H9 (cell line): ENCODE measurements around the gene CTNNBL1. TPM values are rescaled to one million over a fixed set of nuclear protein-coding genes. Genes with fewer than 3 reads are reported as not detected.

Experiments used
- DNase-seq: peaks from one replicate; pipeline ENCODE4 v3.0.0-alpha.2; 2017
- H2AFZ ChIP-seq: one replicate; pipeline ENCODE4 v1.6.1; 2013; ENCODE audit warnings: mild to moderate bottlenecking, low read length, control low read depth, moderate library complexity
- H2AK5ac ChIP-seq: 2 replicates; pipeline ENCODE4 v1.6.1; 2013; ENCODE audit warnings: low read length, control low read depth, mixed read lengths; ENCODE audit not compliant: insufficient read length
- H2BK120ac ChIP-seq: one replicate; pipeline ENCODE4 v1.6.1; 2013; ENCODE audit warnings: low read depth, mild to moderate bottlenecking, low read length, control low read depth, inconsistent platforms; ENCODE audit not compliant: poor library complexity, severe bottlenecking
- H2BK12ac ChIP-seq: 2 replicates; pipeline ENCODE4 v1.6.1; 2013; ENCODE audit warnings: low read length, control low read depth, mixed read lengths, low read depth; ENCODE audit not compliant: insufficient read length
- H2BK15ac ChIP-seq: 2 replicates; pipeline ENCODE4 v1.6.1; 2013; ENCODE audit warnings: low read depth, low read length, control low read depth
- H2BK20ac ChIP-seq: one replicate; pipeline ENCODE4 v1.6.1; 2013; ENCODE audit warnings: low read depth, mild to moderate bottlenecking, low read length, control low read depth, inconsistent platforms; ENCODE audit not compliant: poor library complexity, severe bottlenecking
- H2BK5ac ChIP-seq: 2 replicates; pipeline ENCODE4 v1.6.1; 2013; ENCODE audit warnings: low read length, control low read depth, mixed read lengths; ENCODE audit not compliant: insufficient read length
- H3K14ac ChIP-seq: 2 replicates; pipeline ENCODE4 v1.6.1; 2013; ENCODE audit warnings: low read length, control low read depth; ENCODE audit not compliant: insufficient read depth
- H3K18ac ChIP-seq: 2 replicates; pipeline ENCODE4 v1.6.1; 2013; ENCODE audit warnings: low read depth, mild to moderate bottlenecking, mixed read lengths, low read length, control low read depth; ENCODE audit not compliant: insufficient read length
- H3K23ac ChIP-seq: 2 replicates; pipeline ENCODE4 v1.6.1; 2013; ENCODE audit warnings: low read length, control low read depth, mixed read lengths, low read depth; ENCODE audit not compliant: insufficient read length
- H3K23me2 ChIP-seq: 2 replicates; pipeline ENCODE4 v1.6.1; 2013; ENCODE audit warnings: low read depth, mild to moderate bottlenecking, mixed read lengths, low read length, control low read depth; ENCODE audit not compliant: insufficient read length, poor library complexity, severe bottlenecking
- H3K27ac ChIP-seq: 2 replicates; pipeline ENCODE4 v1.5.1; 2013; ENCODE audit warnings: low read length, control low read depth, mixed read lengths, low read depth; ENCODE audit not compliant: insufficient read length
- H3K27me3 ChIP-seq: 2 replicates; pipeline ENCODE4 v1.6.1; 2013; ENCODE audit warnings: low read length, control low read depth, inconsistent platforms; ENCODE audit not compliant: insufficient read depth
- H3K4ac ChIP-seq: 2 replicates; pipeline ENCODE4 v1.6.1; 2013; ENCODE audit warnings: low read depth, mild to moderate bottlenecking, control low read depth, inconsistent platforms, low read length, moderate library complexity
- H3K4me1 ChIP-seq: 2 replicates; pipeline ENCODE4 v1.6.1; 2013; ENCODE audit warnings: low read length, control low read depth, inconsistent platforms; ENCODE audit not compliant: insufficient read depth
- H3K4me2 ChIP-seq: 2 replicates; pipeline ENCODE4 v1.6.1; 2013; ENCODE audit warnings: low read length, control low read depth, mixed read lengths; ENCODE audit not compliant: insufficient read length, insufficient read depth
- H3K56ac ChIP-seq: 2 replicates; pipeline ENCODE4 v1.6.1; 2013; ENCODE audit warnings: low read depth, mild to moderate bottlenecking, mixed read lengths, low read length, control low read depth; ENCODE audit not compliant: insufficient read length
- H3K79me1 ChIP-seq: 2 replicates; pipeline ENCODE4 v1.6.1; 2013; ENCODE audit warnings: low read depth, mild to moderate bottlenecking, moderate library complexity, low read length, control low read depth, inconsistent platforms; ENCODE audit not compliant: insufficient read depth, poor library complexity, severe bottlenecking
- H3K79me2 ChIP-seq: 2 replicates; pipeline ENCODE4 v1.6.1; 2013; ENCODE audit warnings: low read length, control low read depth, inconsistent platforms; ENCODE audit not compliant: insufficient read depth
- H3K9ac ChIP-seq: 2 replicates; pipeline ENCODE4 v1.6.1; 2013; ENCODE audit warnings: low read length, control low read depth, mixed read lengths; ENCODE audit not compliant: insufficient read length; ENCODE audit errors: extremely low read depth
- H3K9me3 ChIP-seq: one replicate; pipeline ENCODE4 v1.6.1; 2013; ENCODE audit warnings: low read depth, low read length, inconsistent platforms; ENCODE audit not compliant: control insufficient read depth
- H3T11ph ChIP-seq: one replicate; pipeline ENCODE4 v1.6.1; 2013; ENCODE audit warnings: mild to moderate bottlenecking, low read length, control low read depth, inconsistent platforms
- H4K20me1 ChIP-seq: one replicate; pipeline ENCODE4 v1.6.1; 2013; ENCODE audit not compliant: control insufficient read depth, insufficient read length, insufficient read depth
- H4K5ac ChIP-seq: 2 replicates; pipeline ENCODE4 v1.6.1; 2013; ENCODE audit warnings: low read depth, mild to moderate bottlenecking, mixed read lengths, low read length, control low read depth; ENCODE audit not compliant: insufficient read length
- H4K8ac ChIP-seq: replicated peaks from 2 replicates; pipeline ENCODE4 v1.6.1; 2013; ENCODE audit warnings: low read length, control low read depth, mixed read lengths, low read depth; ENCODE audit not compliant: insufficient read length
- H4K91ac ChIP-seq: 2 replicates; pipeline ENCODE4 v1.6.1; 2013; ENCODE audit warnings: low read depth, mild to moderate bottlenecking, moderate library complexity, mixed read lengths, low read length, control low read depth; ENCODE audit not compliant: insufficient read length
- H3K27ac Mint-ChIP-seq, 3 experiments: 2 replicates in 2 of 3; 3 replicates in 1 of 3; pipeline ENCODE4 v1.8.0; 2020 to 2021; ENCODE audit warnings: mixed read lengths in 3 of 3, mild to moderate bottlenecking in 1 of 3, moderate library complexity in 1 of 3
- H3K27me3 Mint-ChIP-seq: 2 replicates; pipeline ENCODE4 v1.8.0; 2021; ENCODE audit warnings: low read depth, mild to moderate bottlenecking, moderate library complexity, mixed read lengths
- H3K36me3 Mint-ChIP-seq, 3 experiments: 2 replicates in 2 of 3; 3 replicates in 1 of 3; pipeline ENCODE4 v1.8.0; 2020 to 2021; ENCODE audit warnings: low read depth in 3 of 3, mixed read lengths in 3 of 3; ENCODE audit not compliant: insufficient read depth in 1 of 3
- H3K4me1 Mint-ChIP-seq, 2 experiments: 2 replicates each; pipeline ENCODE4 v1.8.0; 2020; ENCODE audit warnings: mixed read lengths in 2 of 2
- H3K4me3 Mint-ChIP-seq, 2 experiments: 2 replicates in 1 of 2; 3 replicates in 1 of 2; pipeline ENCODE4 v1.8.0; 2020 to 2021; ENCODE audit warnings: mild to moderate bottlenecking in 2 of 2, mixed read lengths in 2 of 2, moderate library complexity in 1 of 2
- H3K9me3 Mint-ChIP-seq, 2 experiments: 2 replicates in 1 of 2; 3 replicates in 1 of 2; pipeline ENCODE4 v1.8.0; 2020; ENCODE audit warnings: mild to moderate bottlenecking in 2 of 2, mixed read lengths in 2 of 2, moderate library complexity in 1 of 2
- CTCF ChIP-seq: fragments of 200-600 bp; sonication (generic); conservative IDR thresholded peaks from 3 replicates; pipeline ENCODE4 v1.8.0; 2021; ENCODE audit warnings: antibody characterized with exemption, mild to moderate bottlenecking
- WGBS: extraction: QIAGEN DNeasy Blood & Tissue Kit; methylation state at CpG from one replicate; pipeline ENCODE4 v1.1.7; 2013; ENCODE audit warnings: missing lambda C conversion rate, low lambda C conversion rate, mixed read lengths; ENCODE audit not compliant: insufficient read length; ENCODE audit errors: extremely low coverage; 5-methylcytosine and 5-hydroxymethylcytosine counted together
- total RNA-seq: library from RNA; stranded (reverse); gene quantifications from 2 replicates; pipeline ENCODE4 v1.2.1, GENCODE V29; 2021

CTNNBL1 gene
- total RNA-seq, 1 experiment from 2014 or later: 67.2 TPM

GRCh38 chr20:37725855-37726254 is 32.0 kb downstream of the CTNNBL1 start:
- no peak for DNase-seq
- Histone ChIP-seq H4K8ac (no peak overlapping the region), H3K9ac (no peak overlapping the region), H3K4me2 (no peak overlapping the region), H3K18ac (no peak overlapping the region), H2AFZ (no peak overlapping the region), H3K4ac (no peak overlapping the region), H2BK5ac (no peak overlapping the region), H2AK5ac (no peak overlapping the region), H2BK15ac (no peak overlapping the region), H3T11ph (no peak overlapping the region), H3K56ac (no peak overlapping the region), H4K20me1 (no peaks in the 10 kb centered on the region), H3K14ac (no peak overlapping the region), H3K79me2 (no peaks in the 10 kb centered on the region), H3K23ac (no peak overlapping the region), H3K27me3 (no peaks in the 10 kb centered on the region), H2BK20ac (no peak overlapping the region), H3K23me2 (no peaks in the 10 kb centered on the region), H4K5ac (no peak overlapping the region), H2BK120ac (no peak overlapping the region), H3K27ac (no peak overlapping the region), H3K79me1 (peaks cover 2% of the 10 kb centered on the region), H3K9me3 (no peaks in the 10 kb centered on the region), H4K91ac (no peak overlapping the region), H2BK12ac (no peak overlapping the region), H3K4me1 (peaks cover 4% of the 10 kb centered on the region; the same call in 1 of the 2 replicates)
- TF ChIP-seq CTCF: no peak
- Mint-ChIP-seq H3K36me3 (no peaks in the 10 kb centered on the region), H3K9me3 (no peaks in the 10 kb centered on the region), H3K27me3 (no peaks in the 10 kb centered on the region), H3K4me1 (peaks cover 41 to 49% of the 10 kb centered on the region in 2 experiments), H3K4me3 (no peak overlapping the region), H3K27ac (peak overlapping the region in 2 of 3 experiments; percentile 13 to 15; a peak in 1 of 7 replicates)
- no CpG with 5 or more reads among the region's 5 CpGs for WGBS
